C4-2B (cell line): ENCODE measurements around the gene GFRA1.

Experiments
- H3K27ac ChIP-seq: fragments of 450-650 bp; 2 replicates; pipeline ENCODE4 v1.5.1; 2017
- ZFX ChIP-seq: fragments of 450-650 bp; IDR thresholded peaks from 2 replicates; pipeline ENCODE4 v1.6.1; 2017
- TF ChIP-seq, protein P1 (sequence below): fragments of 450-650 bp; conservative IDR thresholded peaks from 2 replicates; pipeline ENCODE4 v1.5.1; 2017; ENCODE audit warnings: mild to moderate bottlenecking

The GFRA1 gene

DNA sequence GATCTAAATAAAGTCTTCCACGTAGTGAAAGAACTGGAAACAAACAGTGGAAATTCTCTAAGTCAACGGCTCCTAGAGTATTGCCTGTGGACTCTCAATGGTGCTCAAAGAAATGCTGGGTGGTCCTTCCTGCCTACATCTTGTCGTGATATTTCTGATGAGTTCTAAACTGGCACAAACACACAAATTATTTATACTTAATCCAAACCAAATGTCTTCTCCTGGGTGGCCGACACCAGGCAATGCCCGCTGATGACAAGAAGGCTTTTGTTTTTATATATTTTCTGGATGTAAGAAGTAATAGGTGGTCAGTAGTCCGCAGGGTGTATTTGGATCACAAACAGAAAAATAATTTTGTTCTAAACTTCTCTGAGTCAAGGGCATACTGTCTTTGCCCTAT is 178.7 kb downstream of the GFRA1 start:
- H3K27ac ChIP-seq: no peak overlapping the region
- TF ChIP-seq, protein P1, sequence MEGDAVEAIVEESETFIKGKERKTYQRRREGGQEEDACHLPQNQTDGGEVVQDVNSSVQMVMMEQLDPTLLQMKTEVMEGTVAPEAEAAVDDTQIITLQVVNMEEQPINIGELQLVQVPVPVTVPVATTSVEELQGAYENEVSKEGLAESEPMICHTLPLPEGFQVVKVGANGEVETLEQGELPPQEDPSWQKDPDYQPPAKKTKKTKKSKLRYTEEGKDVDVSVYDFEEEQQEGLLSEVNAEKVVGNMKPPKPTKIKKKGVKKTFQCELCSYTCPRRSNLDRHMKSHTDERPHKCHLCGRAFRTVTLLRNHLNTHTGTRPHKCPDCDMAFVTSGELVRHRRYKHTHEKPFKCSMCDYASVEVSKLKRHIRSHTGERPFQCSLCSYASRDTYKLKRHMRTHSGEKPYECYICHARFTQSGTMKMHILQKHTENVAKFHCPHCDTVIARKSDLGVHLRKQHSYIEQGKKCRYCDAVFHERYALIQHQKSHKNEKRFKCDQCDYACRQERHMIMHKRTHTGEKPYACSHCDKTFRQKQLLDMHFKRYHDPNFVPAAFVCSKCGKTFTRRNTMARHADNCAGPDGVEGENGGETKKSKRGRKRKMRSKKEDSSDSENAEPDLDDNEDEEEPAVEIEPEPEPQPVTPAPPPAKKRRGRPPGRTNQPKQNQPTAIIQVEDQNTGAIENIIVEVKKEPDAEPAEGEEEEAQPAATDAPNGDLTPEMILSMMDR: no peak
- no peak for TF ChIP-seq ZFX

DNA sequence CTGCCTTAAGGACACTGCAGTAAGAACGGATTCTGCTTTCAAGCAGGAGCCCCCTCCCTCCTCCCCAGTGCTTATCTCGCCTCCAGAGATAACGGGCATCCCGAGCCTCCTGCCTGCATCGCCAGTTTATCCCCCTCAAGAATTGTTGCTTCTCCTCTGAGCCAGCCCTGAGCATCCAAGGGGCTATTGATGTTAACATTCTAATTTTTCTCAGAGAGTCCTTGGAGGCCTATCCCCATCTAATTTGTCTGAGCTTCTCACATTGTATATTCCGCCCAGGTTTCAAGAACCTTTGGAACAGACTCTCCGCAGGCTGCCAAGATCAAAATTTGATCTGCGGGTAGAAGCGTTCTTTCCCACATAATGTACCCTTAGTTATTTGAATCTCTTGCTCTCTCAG is 180.0 kb downstream of the GFRA1 start:
- TF ChIP-seq, protein P1: no peak
- no peak for TF ChIP-seq ZFX
- H3K27ac ChIP-seq: no peak overlapping the region

DNA sequence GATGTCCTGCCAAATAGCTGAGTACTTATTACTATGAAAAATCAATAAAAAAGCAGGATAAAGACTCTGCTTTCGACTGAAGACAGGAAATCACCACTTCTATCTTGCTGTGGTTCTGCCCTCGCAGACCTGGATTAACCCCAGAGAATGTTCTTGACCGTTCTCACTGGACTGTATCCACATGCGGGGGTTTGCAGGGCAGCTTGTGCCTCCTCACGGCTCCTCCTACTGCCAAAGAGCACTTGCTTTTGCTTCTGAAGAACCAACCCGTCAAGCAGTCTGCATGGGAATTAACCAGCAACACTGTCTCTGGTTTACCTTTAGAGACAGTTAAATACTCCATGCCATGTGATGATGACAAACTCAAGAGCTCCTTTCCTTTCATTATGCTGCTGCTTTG is 184.0 kb downstream of the GFRA1 start:
- TF ChIP-seq, protein P1: no peak
- no peak for TF ChIP-seq ZFX
- no peak overlapping the region for H3K27ac ChIP-seq

DNA sequence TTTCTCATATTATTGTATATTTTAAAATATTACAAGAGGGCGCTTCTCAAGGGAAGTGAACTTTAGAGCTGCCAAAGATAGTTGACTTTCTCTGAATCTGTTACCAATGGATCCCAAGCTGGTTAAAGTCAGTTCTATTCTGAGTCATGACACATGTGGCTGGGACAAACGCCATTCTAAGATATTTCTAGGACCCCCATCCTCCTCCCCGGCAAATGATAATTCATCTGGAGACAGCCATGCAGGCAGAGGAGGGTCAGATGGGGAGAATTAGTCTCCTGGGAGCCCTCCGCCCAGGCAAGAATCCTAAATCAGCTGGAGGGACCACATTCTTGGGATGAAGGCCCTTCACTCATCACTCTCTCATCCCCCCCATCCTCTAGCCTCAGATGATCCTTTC is 187.7 kb downstream of the GFRA1 start:
- no peak for TF ChIP-seq ZFX
- TF ChIP-seq, protein P1: no peak

DNA sequence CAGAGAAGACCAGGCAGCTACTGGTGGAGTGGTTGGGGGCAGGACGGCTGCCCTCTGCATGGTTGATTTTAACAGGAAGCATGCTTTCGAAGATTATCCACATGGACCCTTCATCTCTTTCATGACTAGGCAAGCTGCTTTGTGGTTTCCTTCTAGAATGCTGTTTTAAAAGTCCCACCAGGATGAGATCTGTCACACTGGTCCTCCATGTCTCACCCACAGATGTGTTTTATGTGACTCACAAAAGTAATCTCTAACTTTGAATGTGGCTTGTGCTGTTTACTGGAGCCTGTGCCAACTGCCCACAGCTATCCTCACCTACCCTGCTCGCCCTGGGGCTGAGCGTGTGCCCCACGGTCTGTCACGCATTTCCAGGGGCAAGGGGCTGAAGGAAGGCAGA is 188.8 kb downstream of the GFRA1 start:
- no peak for TF ChIP-seq ZFX
- TF ChIP-seq, protein P1: no peak
- no peak overlapping the region for H3K27ac ChIP-seq

More for the DNA sequence above, 187.7 kb downstream of the GFRA1 start:
- no peak overlapping the region for H3K27ac ChIP-seq

DNA sequence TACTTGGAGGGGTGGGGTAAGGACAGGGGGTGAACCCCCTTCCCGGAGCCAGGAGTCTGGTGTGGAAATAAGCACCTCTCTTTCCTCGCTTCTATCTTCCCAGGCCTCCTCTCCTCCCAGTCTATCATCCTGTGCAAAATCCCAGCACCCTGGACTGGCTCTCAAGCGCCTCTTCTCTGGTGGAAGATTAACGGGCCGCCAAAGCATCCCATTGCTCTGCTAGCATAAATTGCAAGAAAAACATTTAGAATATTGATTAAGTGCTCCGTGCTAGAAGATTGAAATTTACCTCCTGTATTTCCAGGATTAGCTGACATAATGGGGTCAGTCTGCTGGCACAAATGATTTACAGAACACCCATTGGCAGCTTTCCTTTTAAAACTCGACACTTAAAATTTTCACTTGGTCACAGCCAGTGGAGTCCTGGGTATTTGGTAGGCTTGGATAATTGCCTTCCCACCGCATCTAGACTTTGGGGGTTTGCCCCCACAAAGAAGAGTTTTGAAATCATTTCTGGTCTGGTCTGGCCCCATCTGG is 189.7 kb downstream of the GFRA1 start:
- H3K27ac ChIP-seq: no peak overlapping the region
- TF ChIP-seq ZFX: no peak
- TF ChIP-seq, protein P1: no peak

DNA sequence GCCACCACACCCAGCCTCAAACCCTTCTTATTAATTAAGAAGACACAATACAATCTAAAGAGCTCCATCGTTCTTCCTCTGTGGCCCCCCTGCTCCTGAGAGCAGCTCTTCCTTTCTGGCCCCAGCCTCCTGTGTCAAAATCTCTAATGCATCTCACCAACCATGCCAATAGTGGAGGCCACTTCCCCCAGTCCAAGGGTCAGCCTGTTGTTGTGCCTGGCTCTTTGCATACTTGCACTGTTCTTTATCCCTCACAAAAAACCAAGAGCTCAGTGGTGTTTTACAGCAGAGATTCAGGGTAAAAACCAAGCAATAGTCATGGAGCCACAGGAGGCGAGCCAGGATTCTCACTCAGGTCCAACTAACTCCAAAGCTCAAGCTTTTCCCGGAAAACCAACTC is 190.2 kb downstream of the GFRA1 start:
- TF ChIP-seq, protein P1: no peak
- no peak for TF ChIP-seq ZFX
- H3K27ac ChIP-seq: no peak overlapping the region
